HG03103 (cell line): ENCODE measurements around the gene ARHGEF4.

ENCODE experiments used
- ATAC-seq: cut with Tn5 transposase; IDR thresholded peaks from one replicate; pipeline ENCODE4 v1.9.1; 2021; ENCODE audit warnings: low read depth; ENCODE audit not compliant: unreplicated experiment

Gene ARHGEF4

GRCh38 chr2:130819226-130819607 lies 17.5 kb upstream of the ARHGEF4 start:
- ATAC-seq, result no peak

GRCh38 chr2:130819608-130820278 lies 17.0 kb upstream of the ARHGEF4 start:
- ATAC-seq, result no peak

- no peak for ATAC-seq
These were observed 16.3 kb upstream of the ARHGEF4 start for GRCh38 chr2:130820279-130820861.

- ATAC-seq, result no peak
These were observed 14.8 kb upstream of the ARHGEF4 start for GRCh38 chr2:130821867-130822266.

GRCh38 chr2:130822766-130823165 lies 13.9 kb upstream of the ARHGEF4 start:
- ATAC-seq, result no peak

- ATAC-seq, result no peak
These were observed 13.4 kb upstream of the ARHGEF4 start for GRCh38 chr2:130823171-130823885.

- ATAC-seq, result peak; percentile 42
These were observed 12.7 kb upstream of the ARHGEF4 start for GRCh38 chr2:130823886-130824491.

- peak; percentile 96 for ATAC-seq
These were observed 12.1 kb upstream of the ARHGEF4 start for GRCh38 chr2:130824492-130825061.

- no peak for ATAC-seq
These were observed 11.3 kb upstream of the ARHGEF4 start for GRCh38 chr2:130825231-130825965.

- ATAC-seq, result no peak
These were observed 10.8 kb upstream of the ARHGEF4 start for GRCh38 chr2:130825966-130826253.

- no peak for ATAC-seq
These were observed 10.3 kb upstream of the ARHGEF4 start for GRCh38 chr2:130826419-130826818.

- ATAC-seq, result no peak
These were observed 9.8 kb upstream of the ARHGEF4 start for GRCh38 chr2:130826821-130827501.

- ATAC-seq, result no peak
These were observed 9.0 kb upstream of the ARHGEF4 start for GRCh38 chr2:130827502-130828251.

GRCh38 chr2:130828461-130828860 lies 8.3 kb upstream of the ARHGEF4 start:
- ATAC-seq, result no peak

GRCh38 chr2:130829015-130829414 lies 7.7 kb upstream of the ARHGEF4 start:
- no peak for ATAC-seq

- no peak for ATAC-seq
These were observed 6.2 kb upstream of the ARHGEF4 start for GRCh38 chr2:130830538-130830937.

- no peak for ATAC-seq
These were observed 5.4 kb upstream of the ARHGEF4 start for GRCh38 chr2:130831356-130831755.

- ATAC-seq, result no peak
These were observed 4.3 kb upstream of the ARHGEF4 start for GRCh38 chr2:130832296-130832940.
